Ovary (tissue), 3 donors: ENCODE data around the gene RASA3.

Experiments used
- POLR2A ChIP-seq: fragments of 450-650 bp; IDR thresholded peaks from one replicate; pipeline ENCODE4 v1.6.1; 2017; ENCODE audit warnings: antibody characterized with exemption, mild to moderate bottlenecking, moderate library complexity
- TF ChIP-seq, protein P1 (sequence below), 3 donors: fragments of 450-650 bp in 2 of 3; fragments of 200-600 bp in 1 of 3; IDR thresholded peaks; one replicate each; pipeline versions ENCODE4 v1.5.1 to v1.8.0; 2016 to 2022; ENCODE audit warnings: antibody characterized with exemption in 3 of 3, mild to moderate bottlenecking in 1 of 3
- donor health status: DM: no; HTN: no; CAD: no.

DNA sequence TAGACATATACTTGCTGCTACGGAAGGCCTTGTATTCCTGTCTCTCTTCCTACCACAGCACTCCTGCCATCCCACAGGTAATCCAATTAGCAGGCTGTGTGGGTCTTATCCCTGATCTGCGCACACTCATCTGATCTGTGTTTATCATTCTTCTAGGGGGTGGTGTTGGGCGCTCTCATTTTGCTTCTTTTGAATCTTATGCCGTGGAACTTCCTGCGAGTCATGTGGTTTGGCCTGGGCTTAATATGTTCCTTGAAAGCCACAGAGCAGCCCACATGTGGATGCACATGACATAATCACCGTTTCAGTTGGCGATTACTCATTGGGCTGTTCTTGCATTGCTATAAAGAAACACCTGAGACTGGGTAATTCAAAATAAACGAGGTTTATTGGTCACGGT lies 7.5 kb downstream of the RASA3 start:
- TF ChIP-seq, protein P1, sequence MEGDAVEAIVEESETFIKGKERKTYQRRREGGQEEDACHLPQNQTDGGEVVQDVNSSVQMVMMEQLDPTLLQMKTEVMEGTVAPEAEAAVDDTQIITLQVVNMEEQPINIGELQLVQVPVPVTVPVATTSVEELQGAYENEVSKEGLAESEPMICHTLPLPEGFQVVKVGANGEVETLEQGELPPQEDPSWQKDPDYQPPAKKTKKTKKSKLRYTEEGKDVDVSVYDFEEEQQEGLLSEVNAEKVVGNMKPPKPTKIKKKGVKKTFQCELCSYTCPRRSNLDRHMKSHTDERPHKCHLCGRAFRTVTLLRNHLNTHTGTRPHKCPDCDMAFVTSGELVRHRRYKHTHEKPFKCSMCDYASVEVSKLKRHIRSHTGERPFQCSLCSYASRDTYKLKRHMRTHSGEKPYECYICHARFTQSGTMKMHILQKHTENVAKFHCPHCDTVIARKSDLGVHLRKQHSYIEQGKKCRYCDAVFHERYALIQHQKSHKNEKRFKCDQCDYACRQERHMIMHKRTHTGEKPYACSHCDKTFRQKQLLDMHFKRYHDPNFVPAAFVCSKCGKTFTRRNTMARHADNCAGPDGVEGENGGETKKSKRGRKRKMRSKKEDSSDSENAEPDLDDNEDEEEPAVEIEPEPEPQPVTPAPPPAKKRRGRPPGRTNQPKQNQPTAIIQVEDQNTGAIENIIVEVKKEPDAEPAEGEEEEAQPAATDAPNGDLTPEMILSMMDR (IDR thresholded peaks at IDR 0.05): no peak
- TF ChIP-seq POLR2A: no peak
